ENCODE data around the gene GMCL1.

Gene GMCL1

DNA sequence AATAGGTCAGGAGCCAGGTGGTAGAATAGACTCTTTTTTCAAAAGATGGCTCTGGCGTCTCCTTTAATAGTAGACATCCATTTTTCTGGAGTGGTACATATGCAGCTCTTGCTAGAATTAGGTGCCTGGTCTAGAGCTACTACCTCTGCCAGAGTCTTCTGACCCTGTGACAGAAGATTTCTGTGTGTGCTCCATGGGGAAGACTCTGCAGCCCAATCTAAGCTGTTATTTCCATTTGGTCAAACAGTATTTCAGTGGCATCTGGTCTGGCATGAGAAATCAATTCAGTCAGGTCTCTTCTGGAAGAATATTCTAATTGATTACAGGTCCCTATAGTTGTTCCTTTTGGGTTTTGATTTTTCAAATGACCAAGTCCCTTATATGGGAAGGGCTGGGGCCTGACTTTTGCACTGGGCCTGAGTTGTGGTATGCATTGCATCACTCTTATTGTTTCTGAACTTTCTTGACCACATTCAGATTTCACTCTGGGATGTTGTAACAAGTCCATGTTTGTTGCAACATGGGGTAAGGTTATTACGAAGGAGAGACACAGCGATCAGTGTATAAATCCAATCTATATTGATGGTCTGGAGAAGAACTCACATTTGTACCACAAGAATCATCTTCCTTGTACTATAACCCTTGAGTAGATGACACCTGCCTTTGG lies 97.5 kb downstream of the GMCL1 start:
- no peak for DNase-seq (ENCODE audit: low read depth, low spot score)

Data from brain pericyte (primary cell).